GM18502 (cell line): ENCODE results near the gene TRIM45.
A peak's percentile ranks its signal among the peaks of the same experiment; 100 is the strongest.

Experiments used
- ATAC-seq: cut with Tn5 transposase; IDR thresholded peaks from one replicate; pipeline ENCODE4 v1.9.1; 2021; ENCODE audit warnings: mild to moderate bottlenecking; ENCODE audit not compliant: unreplicated experiment, poor library complexity

TRIM45 gene

DNA sequence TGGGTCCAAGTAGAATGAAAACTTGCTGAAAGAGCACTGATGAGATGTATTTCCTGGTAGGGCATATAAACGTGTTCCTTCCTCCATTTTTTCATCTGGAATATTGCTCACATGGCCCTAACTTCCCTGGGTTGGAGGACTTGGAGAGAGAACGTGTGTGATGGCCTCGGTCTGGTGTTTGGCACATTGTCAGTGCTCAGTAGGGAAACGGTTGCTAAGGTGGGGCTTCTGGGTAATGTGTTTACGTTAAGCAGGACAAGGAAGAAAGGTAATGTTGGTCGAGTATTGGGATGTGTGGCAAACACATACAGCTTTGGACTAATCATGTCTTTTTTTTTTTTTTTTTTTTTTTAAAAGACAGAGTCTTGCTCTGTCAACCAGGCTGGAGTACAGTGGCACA lies 55.2 kb downstream of the TRIM45 start:
- no peak for ATAC-seq

DNA sequence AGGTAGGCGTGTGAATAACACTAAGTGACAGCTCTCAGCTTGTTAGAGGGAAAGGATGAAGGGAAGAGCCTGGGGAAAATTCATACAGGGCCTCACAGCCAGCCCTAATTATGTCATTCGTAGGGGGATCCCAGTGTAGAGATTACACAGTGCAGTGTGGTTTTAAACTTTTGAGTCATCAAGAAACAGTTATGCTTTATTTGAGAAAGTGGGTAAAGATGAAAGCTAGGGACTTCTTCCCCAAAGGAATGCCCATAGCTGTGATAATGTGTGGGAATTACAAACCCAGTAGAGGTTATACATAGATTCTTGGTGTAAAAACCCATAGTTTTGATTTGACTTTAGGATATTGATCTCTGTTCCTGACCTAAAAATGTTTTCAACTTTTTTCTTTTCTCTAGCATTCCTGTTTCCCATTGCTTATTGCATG lies 59.5 kb downstream of the TRIM45 start:
- peak; percentile 34 for ATAC-seq
